Prostate gland (tissue), 2 donors: ENCODE measurements around the gene OR56A3.

Source experiments
- CTCF ChIP-seq, 4 experiments: fragments of 200-600 bp in 2 of 4; fragments of 450-650 bp in 2 of 4; sonication (generic) in 2 of 4; IDR thresholded peaks; 1 replicate in 3 of 4; 2 replicates in 1 of 4; pipeline ENCODE4 v1.5.1; 2016 to 2019; ENCODE audit warnings: antibody characterized with exemption in 4 of 4, mild to moderate bottlenecking in 2 of 4, moderate library complexity in 2 of 4
- POLR2A ChIP-seq: fragments of 450-650 bp; IDR thresholded peaks from one replicate; pipeline ENCODE4 v1.6.1; 2016; ENCODE audit warnings: antibody characterized with exemption, mild to moderate bottlenecking
- POLR2AphosphoS5 ChIP-seq: sonication (generic); formaldehyde crosslinking; IDR thresholded peaks from one replicate; pipeline ENCODE4 v1.6.1; 2017; ENCODE audit warnings: antibody characterized with exemption

- TF ChIP-seq POLR2A = no peak
- no peak for TF ChIP-seq CTCF (IDR thresholded peaks at IDR 0.05)
- no peak for TF ChIP-seq POLR2AphosphoS5
Observed at GRCh38 chr11:5938603-5938965, 3.5 kb upstream of the OR56A3 start.
